Stomach (tissue), 4 donors: Measurements from ENCODE around the gene ATG4C.

Source experiments
- CTCF ChIP-seq, 7 experiments: fragments of 450-650 bp in 4 of 7; fragments of 200-600 bp in 3 of 7; sonication (generic) in 3 of 7; IDR thresholded peaks; one replicate each; pipeline ENCODE4 v1.5.1; 2016 to 2019; ENCODE audit warnings: antibody characterized with exemption in 7 of 7, control low read depth in 2 of 7, mild to moderate bottlenecking in 1 of 7
- POLR2A ChIP-seq, 4 donors: fragments of 450-650 bp; IDR thresholded peaks; one replicate each; pipeline ENCODE4 v1.6.1; 2016; ENCODE audit warnings: antibody characterized with exemption in 4 of 4, control low read depth in 2 of 4, mild to moderate bottlenecking in 1 of 4, moderate library complexity in 1 of 4

DNA sequence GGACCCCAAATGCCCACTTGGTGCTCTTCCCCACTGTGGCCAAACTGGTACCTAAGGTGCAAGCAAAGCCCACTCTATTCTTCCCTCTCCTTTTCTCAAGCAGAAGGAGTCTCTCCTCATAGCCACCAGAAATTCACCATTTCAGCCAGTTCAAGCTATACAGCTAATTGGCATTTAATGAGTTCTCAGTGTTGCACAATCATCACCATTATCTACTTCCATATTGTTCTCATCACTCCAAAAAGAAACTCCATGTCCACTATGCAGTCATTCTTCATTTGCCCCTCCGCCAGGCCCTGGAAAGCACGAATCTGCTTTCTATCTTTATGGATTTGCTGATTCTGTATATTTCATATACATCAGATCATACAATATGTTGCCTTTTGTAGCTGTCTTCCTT lies 9.9 kb upstream of the ATG4C start:
- TF ChIP-seq POLR2A (IDR thresholded peaks at IDR 0.05) (no peak), CTCF (IDR thresholded peaks at IDR 0.05) (no peak)
